H1 (cell line): ENCODE results near the gene PIM1. TPM values are rescaled to one million over a fixed set of nuclear protein-coding genes. Genes with fewer than 3 reads are reported as not detected.

ENCODE experiments used
- CTCF ChIA-PET: fragments of 300-600 bp; sonication (Branson Sonifier 250); formaldehyde crosslinking; loops from one replicate; lab custom pipeline; 2021; ENCODE audit not compliant: partially characterized antibody; lab: Charles Lee
- POLR2A ChIA-PET: fragments of 300-600 bp; sonication (Branson Sonifier 250); formaldehyde crosslinking; loops from one replicate; lab custom pipeline; 2021; ENCODE audit warnings: inconsistent platforms; ENCODE audit not compliant: partially characterized antibody; lab: Charles Lee
- DNase-seq, 2 experiments: peaks; one replicate each; pipeline versions ENCODE4 v3.0.0 to v3.0.0-alpha.2; 2010 to 2022; ENCODE audit warnings: low spot score in 2 of 2, low read depth in 1 of 2, mixed read lengths in 1 of 2
- FAIRE-seq: peaks from 2 replicates; lab custom pipeline; 2011; peaks lifted over from hg19 to GRCh38; lab: Jason Lieb, UNC
- H2AFZ ChIP-seq: 2 replicates; pipeline ENCODE4 v1.8.1; 2012; ENCODE audit warnings: low read length, inconsistent platforms
- H2AK5ac ChIP-seq: 2 replicates; pipeline ENCODE4 v1.6.1; 2013; ENCODE audit warnings: low read depth, low read length
- H2BK120ac ChIP-seq: replicated peaks from 2 replicates; pipeline ENCODE3; 2013; ENCODE audit warnings: low read depth, low read length, inconsistent platforms
- H2BK12ac ChIP-seq: 2 replicates; pipeline ENCODE4 v1.6.1; 2013; ENCODE audit warnings: low read depth, low read length
- H2BK15ac ChIP-seq: 2 replicates; pipeline ENCODE4 v1.6.1; 2013; ENCODE audit warnings: low read length
- H2BK20ac ChIP-seq: 2 replicates; pipeline ENCODE4 v1.6.1; 2013; ENCODE audit warnings: low read length
- H2BK5ac ChIP-seq: 2 replicates; pipeline ENCODE4 v1.6.1; 2013; ENCODE audit warnings: low read depth, low read length
- H3K14ac ChIP-seq: 2 replicates; pipeline ENCODE4 v1.6.1; 2013; ENCODE audit warnings: inconsistent platforms; ENCODE audit not compliant: insufficient read length
- H3K18ac ChIP-seq: 2 replicates; pipeline ENCODE4 v1.6.1; 2013; ENCODE audit warnings: low read length; ENCODE audit errors: extremely low read depth
- H3K23ac ChIP-seq: 2 replicates; pipeline ENCODE4 v1.6.1; 2013; ENCODE audit warnings: inconsistent platforms; ENCODE audit not compliant: insufficient read length
- H3K23me2 ChIP-seq: 2 replicates; pipeline ENCODE4 v1.6.1; 2013; ENCODE audit warnings: low read depth, low read length
- H3K27ac ChIP-seq: 2 replicates; pipeline ENCODE4 v1.6.1; 2011; ENCODE audit warnings: low read depth, low read length, inconsistent platforms
- H3K27me3 ChIP-seq, 4 experiments: replicated peaks in 1 of 4; 1 replicate in 1 of 4; 2 replicates in 3 of 4; pipeline versions ENCODE4 v1.6.1 to v1.8.1; 2011 to 2013; ENCODE audit warnings: low read length in 3 of 4, mild to moderate bottlenecking in 3 of 4, inconsistent platforms in 2 of 4, mixed read lengths in 2 of 4, moderate library complexity in 1 of 4; ENCODE audit not compliant: control insufficient read depth in 3 of 4, insufficient read depth in 3 of 4; ENCODE audit errors: extremely low read depth in 1 of 4
- H3K36me3 ChIP-seq, 4 experiments: 2 replicates each; pipeline versions ENCODE4 v1.6.1 to v1.8.1; 2011 to 2013; ENCODE audit warnings: mild to moderate bottlenecking in 4 of 4, low read length in 3 of 4, moderate library complexity in 2 of 4, control low read depth in 1 of 4, inconsistent platforms in 1 of 4; ENCODE audit not compliant: insufficient read depth in 4 of 4, control insufficient read depth in 2 of 4
- H3K4ac ChIP-seq: replicated peaks from 2 replicates; pipeline ENCODE3; 2013; ENCODE audit warnings: low read length, low read depth, mixed read lengths, inconsistent platforms; ENCODE audit not compliant: insufficient read length
- H3K4me1 ChIP-seq, 4 experiments: replicated peaks in 1 of 4; 1 replicate in 1 of 4; 2 replicates in 3 of 4; pipeline versions ENCODE4 v1.6.1 to v1.8.1; 2011 to 2013; ENCODE audit warnings: low read length in 3 of 4, inconsistent platforms in 2 of 4, mixed read lengths in 1 of 4; ENCODE audit not compliant: insufficient read depth in 4 of 4, control insufficient read depth in 3 of 4
- H3K4me2 ChIP-seq, 2 experiments: 2 replicates each; pipeline versions ENCODE4 v1.6.1 to v1.8.1; 2011 to 2013; ENCODE audit warnings: low read depth in 2 of 2, low read length in 2 of 2, control low read depth in 1 of 2, inconsistent platforms in 1 of 2, mild to moderate bottlenecking in 1 of 2; ENCODE audit not compliant: insufficient read depth in 1 of 2
- H3K4me3 ChIP-seq, 4 experiments: fragments of 200-600, 300-600 bp in 1 of 4; sonication (generic), shearing (Covaris generic), sonication (Bioruptor Twin) in 1 of 4; 2 replicates each; pipeline versions ENCODE4 v1.5.1 to v1.8.1; 2011 to 2016; ENCODE audit warnings: low read length in 4 of 4, low read depth in 3 of 4, control low read depth in 2 of 4, inconsistent platforms in 2 of 4, mild to moderate bottlenecking in 2 of 4, mixed read lengths in 1 of 4, moderate library complexity in 1 of 4; ENCODE audit not compliant: insufficient read depth in 2 of 4; ENCODE audit errors: extremely low read depth in 1 of 4
- H3K56ac ChIP-seq: replicated peaks from 2 replicates; pipeline ENCODE3; 2013; ENCODE audit warnings: low read depth, mild to moderate bottlenecking, mixed read lengths, low read length, inconsistent platforms; ENCODE audit not compliant: insufficient read length
- H3K79me1 ChIP-seq: 2 replicates; pipeline ENCODE4 v1.6.1; 2013; ENCODE audit warnings: low read depth, low read length, control low read depth
- H3K79me2 ChIP-seq, 2 experiments: 2 replicates each; pipeline versions ENCODE4 v1.6.1 to v1.8.1; 2012 to 2013; ENCODE audit warnings: low read length in 2 of 2, mild to moderate bottlenecking in 2 of 2, inconsistent platforms in 1 of 2; ENCODE audit not compliant: insufficient read depth in 2 of 2, control insufficient read depth in 1 of 2
- H3K9ac ChIP-seq, 4 experiments: replicated peaks in 1 of 4; 1 replicate in 1 of 4; 2 replicates in 3 of 4; pipeline versions ENCODE4 v1.6.1 to v1.8.1; 2011 to 2013; ENCODE audit warnings: low read depth in 3 of 4, low read length in 3 of 4, control low read depth in 2 of 4, mild to moderate bottlenecking in 2 of 4, moderate library complexity in 2 of 4, inconsistent platforms in 1 of 4; ENCODE audit errors: extremely low read depth in 1 of 4
- H3K9me3 ChIP-seq, 2 experiments: 2 replicates each; pipeline versions ENCODE4 v1.6.1 to v1.8.1; 2012 to 2013; ENCODE audit warnings: mild to moderate bottlenecking in 2 of 2, moderate library complexity in 2 of 2, control low read depth in 1 of 2, inconsistent platforms in 1 of 2, low read depth in 1 of 2, low read length in 1 of 2, mixed read lengths in 1 of 2; ENCODE audit not compliant: insufficient read depth in 2 of 2
- H4K20me1 ChIP-seq, 2 experiments: replicated peaks in 1 of 2; 2 replicates each; pipeline versions ENCODE3 to v1.8.1; 2011 to 2013; ENCODE audit warnings: inconsistent platforms in 2 of 2, low read length in 2 of 2, mild to moderate bottlenecking in 1 of 2; ENCODE audit not compliant: insufficient read depth in 2 of 2, control insufficient read depth in 1 of 2
- H4K5ac ChIP-seq: 2 replicates; pipeline ENCODE4 v1.6.1; 2013; ENCODE audit warnings: low read length, low read depth, mixed read lengths, inconsistent platforms; ENCODE audit not compliant: insufficient read length
- H4K8ac ChIP-seq: 2 replicates; pipeline ENCODE4 v1.8.0; 2013; ENCODE audit warnings: mild to moderate bottlenecking, moderate library complexity, low read length, inconsistent platforms; ENCODE audit not compliant: insufficient read depth; ENCODE audit errors: extremely low read depth
- H4K91ac ChIP-seq: replicated peaks from 2 replicates; pipeline ENCODE3; 2013; ENCODE audit warnings: low read length, mixed read lengths, inconsistent platforms; ENCODE audit not compliant: insufficient read length
- ATF2 ChIP-seq: IDR thresholded peaks from 2 replicates; pipeline ENCODE4 v1.6.1; 2012; ENCODE audit warnings: low read length, inconsistent platforms
- BCL11A ChIP-seq, 2 experiments: IDR thresholded peaks; one replicate each; pipeline ENCODE4 v1.6.1; 2011; ENCODE audit warnings: low read depth in 2 of 2, low read length in 2 of 2, mild to moderate bottlenecking in 2 of 2
- E2F6 ChIP-seq: IDR thresholded peaks from 2 replicates; pipeline ENCODE4 v1.6.1; 2012; ENCODE audit warnings: inconsistent platforms
- EGR1 ChIP-seq: IDR thresholded peaks from 2 replicates; pipeline ENCODE4 v1.6.1; 2011; ENCODE audit warnings: low read depth, low read length, borderline replicate concordance
- RBBP5 ChIP-seq: IDR thresholded peaks from 2 replicates; pipeline ENCODE4 v1.7.1; 2012; ENCODE audit warnings: low read depth, mild to moderate bottlenecking, inconsistent platforms, low read length, moderate library complexity, borderline replicate concordance
- SIRT6 ChIP-seq: IDR thresholded peaks from one replicate; pipeline ENCODE4 v1.7.1; 2012; ENCODE audit warnings: low read length, inconsistent platforms
- USF2 ChIP-seq: IDR thresholded peaks from 2 replicates; pipeline ENCODE4 v1.6.1; 2011; ENCODE audit warnings: low read length, improper control_type of control experiment
- WGBS, 2 experiments: shearing (Covaris generic) in 1 of 2; methylation state at CpG; one replicate each; pipeline versions ENCODE4 v1.1.6 to v1.1.7; 2013 to 2015; ENCODE audit warnings: low lambda C conversion rate in 2 of 2, mixed read lengths in 2 of 2, inconsistent platforms in 1 of 2, low coverage in 1 of 2, missing lambda C conversion rate in 1 of 2; ENCODE audit not compliant: insufficient replicate concordance in 2 of 2, insufficient coverage in 1 of 2, insufficient read length in 1 of 2; ENCODE audit errors: extremely low coverage in 1 of 2, missing lambda C conversion rate in 1 of 2; 5-methylcytosine and 5-hydroxymethylcytosine counted together
- polyA plus RNA-seq, 7 experiments: library from polyadenylated mRNA; depleted of rRNA in 3 of 7; stranded (reverse) in 5 of 7; unstranded in 2 of 7; fragments of >200 nt in 5 of 7; fragments of 200-250 nt in 2 of 7; gene quantifications; 1 replicate in 5 of 7; 2 replicates in 1 of 7; 4 replicates in 1 of 7; pipeline versions ENCODE4 v1.2.1 to v1.2.3, GENCODE V29; 2011 to 2013; ENCODE audit warnings: missing spikeins in 2 of 7, mixed read lengths in 2 of 7
- total RNA-seq: library from RNA; stranded (reverse); fragmentation: NEBNext Ultra II Directional; extraction: Animal tissue kit (Norgen Biotek cat#: 25700); gene quantifications from 2 replicates; pipeline ENCODE4 v1.2.1, GENCODE V29; 2021

The PIM1 gene
- total and polyA plus RNA-seq, 2 of the 8 experiments (the other 6 are each of a cell fraction or from before 2014, with no cell fraction given) = 25.5 to 94.9 TPM

- H3K18ac ChIP-seq = peak overlapping the region; percentile 73; the same call in 1 of the 2 replicates
- peaks cover 20 to 39% (median 30%) of the 10 kb centered on the region in 4 experiments for H3K4me1 ChIP-seq
- H2AFZ ChIP-seq = no peak overlapping the region
- H2BK5ac ChIP-seq = peak overlapping the region; percentile 84
- H3K4me2 ChIP-seq = peak overlapping the region; percentile 85 to 95
- H4K8ac ChIP-seq = no peak overlapping the region
- WGBS, 2 experiments = 49% methylated on average over 8 of the region's 9 CpGs; no CpG with 5 or more reads in 1 of the 2 experiments
- H3K9ac ChIP-seq = peak overlapping the region; percentile 88 to 98 (median 94)
- H3K14ac ChIP-seq = no peak overlapping the region
- CTCF ChIA-PET = interaction anchor here (0.6 to 9.0 kb wide), 11 partner anchors 8 to 109 kb away, joined by 3 to 59 read pairs (median 4); partner anchors contain the start of gene PIM1
- H3K23me2 ChIP-seq = peaks cover 4% of the 10 kb centered on the region
- FAIRE-seq (no peak), DNase-seq (no peak)
- H3K36me3 ChIP-seq = peaks cover 0 to 33% (median 1%) of the 10 kb centered on the region in 4 experiments; a peak in 2 of 8 replicates
- H3K9me3 ChIP-seq = no peaks in the 10 kb centered on the region
- H2BK15ac ChIP-seq = no peak overlapping the region; the same call in 1 of the 2 replicates
- H3K4ac ChIP-seq = no peak overlapping the region
- no peaks in the 10 kb centered on the region for H3K27me3 ChIP-seq
- H2BK12ac ChIP-seq = peak overlapping the region; percentile 78; the same call in 1 of the 2 replicates
- peaks cover 18 to 54% of the 10 kb centered on the region in 2 experiments for H3K79me2 ChIP-seq
- no peak overlapping the region for H2BK20ac ChIP-seq
- peak overlapping the region; percentile 98 for H3K27ac ChIP-seq
- peak overlapping the region; percentile 88 for H2AK5ac ChIP-seq
- POLR2A ChIA-PET = interaction anchor here (1.0 to 39.1 kb wide), 17 partner anchors 7 to 300 kb away, joined by 3 to 1024 read pairs (median 6); partner anchors contain the start of gene PIM1
- peaks cover 8% of the 10 kb centered on the region; the same call in 1 of the 2 replicates for H3K79me1 ChIP-seq
- H4K5ac ChIP-seq = peak overlapping the region; percentile 73
- no peak overlapping the region for H3K23ac ChIP-seq
- peak overlapping the region; percentile 76 for H2BK120ac ChIP-seq
- peak overlapping the region; percentile 84 for H4K91ac ChIP-seq
- H4K20me1 ChIP-seq = peaks cover 0 to 1% of the 10 kb centered on the region in 2 experiments
- H3K4me3 ChIP-seq = peak overlapping the region; percentile 49 to 90 (median 87)
- H3K56ac ChIP-seq = peak overlapping the region; percentile 93
- TF ChIP-seq BCL11A (IDR thresholded peaks at IDR 0.05; ENCODE audit: low read depth in 2 of 2, low read length in 2 of 2) = no peak
- TF ChIP-seq USF2 = no peak
- TF ChIP-seq E2F6 = no peak
- no peak for TF ChIP-seq ATF2
- TF ChIP-seq EGR1 = no peak
- no peak for TF ChIP-seq RBBP5
- TF ChIP-seq SIRT6 = no peak
Measured at GRCh38 chr6:37135835-37136694, 33.9 kb upstream of the PIM1 start.
